Stimulated activated CD8-positive, alpha-beta memory T cell treated with anti-CD3 and anti-CD28 coated beads, Interleukin-7, amount 100 ng/mL, for 24 hours (primary cell): ENCODE measurements around the gene CFAP91.

ENCODE experiments used
- DNase-seq: peaks from one replicate; pipeline ENCODE4 v3.0.0-alpha.2; 2020; ENCODE audit warnings: low read depth

The CFAP91 gene

GRCh38 chr3:119702530-119703527 is at the start of gene CFAP91:
Gene CFAP91, plus strand, starts transcription at chr3:119703022. Its CDS starts 77 bp downstream, at chr3:119703099.
- DNase-seq, result peak; percentile 60

- DNase-seq, result no peak
Observed at GRCh38 chr3:119653876-119654275, 48.9 kb upstream of the CFAP91 start.

GRCh38 chr3:119657887-119658702 is 44.7 kb upstream of the CFAP91 start:
- DNase-seq, result no peak

- no peak for DNase-seq
Observed at GRCh38 chr3:119658994-119659393, 43.8 kb upstream of the CFAP91 start.

GRCh38 chr3:119659606-119660291 is 43.1 kb upstream of the CFAP91 start:
- no peak for DNase-seq

- DNase-seq, result no peak
Observed at GRCh38 chr3:119660474-119661440, 42.1 kb upstream of the CFAP91 start, which contains the start of gene POPDC2. Gene POPDC2, minus strand, starts transcription at chr3:119660589. Its CDS starts 166 bp downstream, at chr3:119660423.

- DNase-seq, result no peak
Observed at GRCh38 chr3:119662604-119663373, 40.0 kb upstream of the CFAP91 start.

GRCh38 chr3:119663885-119664284 is 38.9 kb upstream of the CFAP91 start:
- no peak for DNase-seq

GRCh38 chr3:119664370-119664769 is 38.5 kb upstream of the CFAP91 start:
- no peak for DNase-seq

GRCh38 chr3:119664850-119665379 is 37.9 kb upstream of the CFAP91 start:
- no peak for DNase-seq

GRCh38 chr3:119665954-119666559 is 36.8 kb upstream of the CFAP91 start:
- DNase-seq, result no peak

GRCh38 chr3:119669906-119670570 is 32.8 kb upstream of the CFAP91 start:
- DNase-seq, result no peak

GRCh38 chr3:119672776-119673175 is 30.0 kb upstream of the CFAP91 start:
- DNase-seq, result no peak

- DNase-seq, result no peak
Observed at GRCh38 chr3:119673875-119674274, 28.9 kb upstream of the CFAP91 start.

- DNase-seq, result no peak
Observed at GRCh38 chr3:119675188-119675874, 27.5 kb upstream of the CFAP91 start.

GRCh38 chr3:119676020-119676419 is 26.8 kb upstream of the CFAP91 start:
- DNase-seq, result no peak

GRCh38 chr3:119676771-119677640 is 25.8 kb upstream of the CFAP91 start, which contains the start of gene COX17:
Gene COX17, minus strand, starts transcription at chr3:119677406. Its CDS starts 96 bp downstream, at chr3:119677310.
- DNase-seq, result peak; percentile 88
